Stromal cell of bone marrow (primary cell): ENCODE results near the gene ENPP4.
A peak's percentile ranks its signal among the peaks of the same experiment; 100 is the strongest.
"Not testable (repeated sequence)": the region's sequence is repeated elsewhere in the genome, so short reads cannot be mapped to it uniquely, and the experiment has no call there.

Source experiments
- DNase-seq: peaks from one replicate; pipeline ENCODE4 v3.0.0-alpha.2; 2012; ENCODE audit warnings: low read depth

The ENPP4 gene

DNA sequence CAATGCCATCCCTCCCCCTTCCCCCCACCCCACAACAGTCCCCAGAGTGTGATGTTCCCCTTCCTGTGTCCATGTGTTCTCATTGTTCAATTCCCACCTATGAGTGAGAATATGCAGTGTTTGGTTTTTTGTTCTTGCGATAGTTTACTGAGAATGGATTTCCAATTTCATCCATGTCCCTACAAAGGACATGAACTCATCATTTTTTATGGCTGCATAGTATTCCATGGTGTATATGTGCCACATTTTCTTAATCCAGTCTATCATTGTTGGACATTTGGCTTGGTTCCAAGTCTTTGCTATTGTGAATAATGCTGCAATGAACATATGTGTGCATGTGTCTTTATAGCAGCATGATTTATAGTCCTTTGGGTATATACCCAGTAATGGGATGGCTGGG is 1.5 kb downstream of the ENPP4 start:
- not testable (repeated sequence) for DNase-seq

DNA sequence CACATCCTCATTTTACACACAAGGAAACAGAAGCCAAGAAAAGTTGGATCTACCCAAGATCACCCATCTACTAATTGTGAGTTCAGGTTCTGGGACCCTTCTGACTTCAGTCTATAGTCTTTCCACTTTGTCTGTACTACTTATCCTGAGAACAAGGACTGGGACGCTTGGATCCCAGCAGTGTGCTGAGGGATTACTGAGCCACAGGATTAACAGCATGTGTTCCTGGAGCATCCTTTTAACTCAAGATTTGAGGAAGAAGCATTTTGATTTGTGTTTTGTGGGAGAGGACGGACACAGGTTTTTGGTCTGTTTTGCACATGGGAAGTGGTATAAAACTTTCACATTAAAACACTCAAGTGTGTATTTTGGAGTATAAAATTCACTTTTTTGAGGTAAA is 4.4 kb downstream of the ENPP4 start:
- DNase-seq, result no peak

DNA sequence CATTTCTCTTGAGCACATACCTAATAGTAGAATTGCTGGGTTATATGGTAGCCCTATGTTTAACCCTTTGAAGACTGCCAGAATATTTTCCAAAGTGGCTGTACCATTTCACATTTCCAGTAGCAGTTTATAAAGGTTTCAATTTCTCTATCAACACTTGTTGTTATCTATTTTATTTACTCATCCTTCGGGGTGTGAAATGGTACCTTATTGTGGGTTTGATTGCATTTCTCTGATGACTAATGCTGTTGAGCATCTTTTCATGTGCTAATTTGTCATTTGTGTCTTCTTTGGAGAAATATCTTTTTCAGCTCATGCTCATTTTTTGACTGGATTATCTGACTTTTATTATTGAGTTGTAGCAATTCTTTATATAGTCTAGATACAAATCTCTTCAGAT is 5.4 kb downstream of the ENPP4 start:
- DNase-seq, result no peak

DNA sequence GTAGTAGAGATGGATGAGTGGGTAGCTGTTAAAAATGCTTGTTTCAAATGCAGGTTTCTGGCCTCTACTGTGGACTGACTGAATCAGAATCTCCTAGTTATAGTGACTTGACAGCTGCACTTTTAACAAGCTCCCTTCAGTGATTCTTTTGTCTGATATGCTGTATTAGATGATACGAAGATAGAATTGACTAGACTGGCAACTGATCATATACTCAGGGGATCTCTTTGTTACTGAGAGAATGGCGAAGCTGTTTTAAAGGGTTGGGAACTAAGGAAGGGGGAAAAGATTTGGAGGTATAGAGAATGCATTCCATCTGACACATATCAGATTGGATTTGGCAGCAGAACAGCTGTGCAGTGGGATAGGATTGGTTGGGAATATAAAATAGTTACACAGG is 7.0 kb downstream of the ENPP4 start:
- no peak for DNase-seq

DNA sequence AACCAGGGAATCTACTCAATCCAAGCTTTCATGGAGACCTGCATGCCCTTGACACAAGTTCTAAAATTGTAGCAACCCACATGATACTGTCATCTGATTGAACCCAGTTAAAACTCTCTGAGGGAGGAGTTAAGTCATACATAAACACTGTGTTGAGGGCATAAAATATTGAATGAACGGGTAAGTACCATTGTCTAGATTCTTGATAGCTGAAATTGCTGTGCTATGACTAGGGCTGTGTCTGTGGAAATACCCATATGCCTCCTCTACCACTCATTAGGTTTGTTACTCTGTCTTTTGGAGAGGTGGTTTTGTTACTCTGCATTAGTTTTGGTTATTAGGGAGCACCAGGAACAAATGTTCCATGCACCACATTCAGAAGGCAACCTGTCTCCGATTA is 7.6 kb downstream of the ENPP4 start:
- DNase-seq, result no peak

DNA sequence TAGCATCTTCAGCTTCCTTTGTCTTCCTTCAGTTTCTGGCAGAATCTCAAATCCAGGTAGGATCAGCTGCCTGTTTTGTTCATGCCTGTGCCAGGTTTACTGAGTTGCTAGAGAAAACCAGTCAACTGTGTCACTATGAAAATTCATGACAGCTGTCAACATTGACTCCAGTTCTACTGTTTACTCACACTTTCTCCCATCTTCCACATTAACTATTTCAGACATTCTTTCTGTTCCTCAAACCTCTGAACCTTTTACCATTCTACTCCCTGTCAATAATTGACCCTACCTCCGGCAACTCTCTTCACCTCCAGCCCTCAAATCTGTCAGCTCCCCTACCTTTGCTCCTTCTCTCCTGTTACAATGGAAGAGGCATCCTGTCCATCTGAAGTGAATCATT is 8.5 kb downstream of the ENPP4 start:
- DNase-seq, result no peak

DNA sequence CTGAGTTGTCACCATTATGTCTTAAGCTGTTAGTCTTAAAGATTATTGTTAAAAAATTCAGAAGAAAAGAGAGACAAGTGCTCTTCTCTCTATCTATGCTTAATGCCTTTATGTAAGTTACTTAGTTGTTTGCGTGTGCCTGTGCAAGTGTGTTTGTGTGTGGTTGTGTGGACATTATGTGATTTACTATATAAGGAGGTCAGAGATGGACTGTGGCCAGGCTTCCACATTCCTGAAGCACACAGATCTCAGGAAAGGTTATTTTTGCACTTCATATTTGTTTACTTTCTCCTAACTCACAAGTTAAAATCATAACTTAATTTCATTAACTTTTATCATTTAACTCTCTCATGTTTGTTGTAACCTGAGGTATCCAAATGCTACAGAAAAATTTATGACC is 14.5 kb downstream of the ENPP4 start:
- no peak for DNase-seq

DNA sequence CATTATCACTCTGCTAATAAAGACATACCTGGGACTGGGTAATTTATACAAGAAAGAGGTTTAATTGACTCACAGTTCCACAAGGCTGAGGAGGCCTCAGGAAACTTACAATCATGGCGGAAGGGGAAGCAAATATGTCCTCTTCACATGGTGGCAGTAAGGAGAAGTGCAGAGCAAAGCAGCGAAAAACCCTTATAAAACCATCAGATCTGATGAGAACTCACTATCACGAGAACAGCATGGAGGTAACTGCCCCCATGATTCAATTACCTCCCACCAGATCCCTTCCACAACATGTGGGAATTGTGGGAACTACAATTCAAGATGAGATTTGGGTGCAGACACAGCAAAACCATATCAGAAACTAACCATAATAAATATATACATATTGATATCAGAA is 19.3 kb downstream of the ENPP4 start:
- DNase-seq, result not testable (repeated sequence)

DNA sequence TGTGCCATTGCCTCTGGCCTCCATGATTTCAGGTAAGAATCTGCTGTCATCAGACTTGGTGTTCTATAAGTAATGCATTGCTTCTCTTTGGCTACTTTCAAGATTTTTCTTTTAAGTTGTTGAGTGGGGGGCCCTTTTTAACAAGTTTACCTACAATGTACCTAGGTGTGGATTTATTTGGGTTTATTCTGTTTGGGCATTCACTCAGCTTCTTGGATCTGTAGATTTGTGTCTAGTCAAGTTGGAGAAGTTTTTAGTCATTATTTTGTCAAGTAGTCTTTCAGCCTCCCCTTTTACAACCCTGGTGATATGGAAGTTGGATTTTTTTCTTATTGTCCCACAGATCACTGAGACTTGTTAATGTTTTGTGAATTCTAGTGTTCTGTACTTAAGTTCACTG is 26.9 kb downstream of the ENPP4 start:
- no peak for DNase-seq

DNA sequence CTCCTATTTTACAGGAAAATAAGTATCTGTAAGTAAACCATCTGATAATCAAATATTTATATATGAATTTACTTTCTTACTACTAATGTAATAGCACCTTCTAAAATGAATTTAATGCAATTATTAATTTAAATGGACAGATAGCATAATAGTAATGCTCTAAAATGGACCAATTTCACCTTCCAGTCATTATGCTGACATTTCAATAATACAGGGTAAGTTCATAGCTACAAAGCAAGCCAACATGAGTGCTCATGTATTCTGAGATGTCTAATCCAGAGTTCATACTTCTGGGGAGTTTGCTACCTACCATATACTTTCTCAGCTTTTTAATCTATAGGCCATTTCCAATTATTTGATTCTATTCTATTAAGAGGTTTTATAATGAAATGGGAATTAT is 29.4 kb downstream of the ENPP4 start:
- no peak for DNase-seq

DNA sequence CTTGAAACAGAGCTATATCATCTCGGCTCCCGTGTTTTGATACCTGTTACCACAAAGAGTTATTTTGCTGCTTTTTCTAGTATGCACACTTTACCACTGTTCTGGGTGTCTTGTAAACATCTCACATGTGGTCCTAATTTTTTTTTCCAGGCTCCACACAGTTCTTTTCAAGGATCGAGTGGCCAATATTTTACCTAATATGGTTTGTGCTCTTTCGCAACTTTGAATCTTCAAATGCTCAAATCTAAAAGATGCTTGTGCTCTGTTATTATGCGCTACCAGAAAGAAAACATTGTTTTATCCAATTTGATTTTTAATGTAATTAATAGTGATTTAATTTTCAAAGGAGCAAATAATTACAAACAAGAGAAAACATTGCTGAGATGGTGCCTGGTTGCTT is 30.3 kb downstream of the ENPP4 start:
- DNase-seq, result no peak

DNA sequence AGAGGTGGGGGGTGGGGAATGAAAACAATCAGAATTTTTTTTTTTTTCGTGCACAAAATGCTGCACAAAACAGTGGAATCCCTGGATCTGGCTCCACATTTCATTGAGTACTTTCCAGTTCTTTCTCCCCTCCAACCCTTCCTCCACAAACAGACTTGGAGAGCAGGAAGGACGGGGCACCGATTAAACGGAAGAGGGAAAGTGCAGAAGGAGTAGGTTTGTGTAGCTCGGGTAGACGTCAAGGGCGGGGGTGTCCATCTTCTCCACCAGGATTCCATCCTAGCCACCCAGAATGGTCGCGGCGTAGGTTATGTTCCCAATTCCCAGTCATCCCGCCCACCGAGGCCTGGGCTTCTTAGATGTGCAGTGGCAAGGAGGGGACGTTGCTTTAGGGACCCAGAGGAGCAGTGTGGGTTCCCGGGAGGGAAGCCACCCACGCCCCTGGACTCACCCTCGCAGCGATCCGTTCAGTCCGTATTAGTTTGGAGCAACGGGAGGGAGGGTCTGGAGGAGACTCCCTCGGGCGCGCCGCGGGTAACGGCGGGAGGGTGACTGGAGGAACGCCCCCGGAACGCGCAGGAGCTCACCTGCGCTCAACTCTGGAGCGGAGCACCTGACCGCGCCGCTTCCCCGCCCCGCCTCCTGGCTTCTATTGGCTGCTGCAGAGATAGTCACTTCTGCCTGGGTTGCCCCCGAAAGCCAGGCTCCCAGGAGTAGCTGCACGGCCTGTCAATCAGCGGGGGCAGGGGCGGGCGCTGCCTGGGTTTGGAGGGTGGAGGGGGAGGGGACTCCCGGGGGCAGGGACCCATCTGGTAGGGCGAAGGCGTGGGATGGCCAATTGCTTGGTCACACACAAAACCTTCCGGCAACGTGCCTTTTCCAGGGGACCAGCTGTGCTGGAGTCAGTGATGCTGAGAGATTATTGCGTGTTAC is 40.8 kb downstream of the ENPP4 start, which contains the start of gene ENPP5:
ENPP5 (minus strand) TSS at position 624 of the 933 bp plus-strand sequence. CDS start 2,718 bp downstream, outside the sequence.
- DNase-seq, result no peak

DNA sequence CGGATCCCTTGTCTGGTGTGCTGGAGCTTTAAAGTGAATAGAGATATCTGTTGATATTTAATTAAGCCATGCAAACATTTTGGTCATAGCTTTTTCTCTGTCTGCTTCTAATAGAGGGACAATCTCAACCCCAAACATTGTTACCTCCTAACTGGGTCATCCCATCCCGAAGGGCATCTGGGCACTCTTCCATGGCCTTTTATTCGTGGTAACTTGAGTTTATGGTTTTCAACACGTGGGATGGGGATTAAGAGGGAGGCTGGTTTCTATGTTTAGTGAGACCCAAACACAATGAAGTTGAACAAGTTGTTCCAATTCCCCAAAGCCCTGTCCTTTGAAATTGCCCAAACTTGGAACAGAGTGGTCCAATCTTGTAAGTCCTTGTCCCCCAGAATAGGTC is 42.4 kb downstream of the ENPP4 start:
- no peak for DNase-seq

DNA sequence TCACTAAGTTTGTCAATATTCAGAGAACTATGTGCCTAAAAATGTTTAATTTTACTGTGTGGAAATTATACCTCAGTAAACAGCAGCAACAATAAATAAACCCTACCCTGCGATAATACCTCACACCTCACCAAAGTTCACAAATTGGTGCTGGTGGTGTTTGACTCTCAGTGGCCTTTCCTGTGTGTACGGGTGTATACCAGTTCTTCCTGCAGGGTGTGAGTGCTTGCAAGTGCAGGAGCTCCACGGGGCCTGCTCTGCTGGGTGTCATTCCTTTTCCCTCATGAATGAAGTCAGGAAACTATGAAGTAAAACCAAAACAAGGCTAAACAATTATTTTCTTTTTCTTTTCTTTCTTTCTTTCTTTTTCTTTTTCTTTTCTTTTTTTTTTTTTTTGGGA is 45.1 kb downstream of the ENPP4 start:
- DNase-seq, result no peak

DNA sequence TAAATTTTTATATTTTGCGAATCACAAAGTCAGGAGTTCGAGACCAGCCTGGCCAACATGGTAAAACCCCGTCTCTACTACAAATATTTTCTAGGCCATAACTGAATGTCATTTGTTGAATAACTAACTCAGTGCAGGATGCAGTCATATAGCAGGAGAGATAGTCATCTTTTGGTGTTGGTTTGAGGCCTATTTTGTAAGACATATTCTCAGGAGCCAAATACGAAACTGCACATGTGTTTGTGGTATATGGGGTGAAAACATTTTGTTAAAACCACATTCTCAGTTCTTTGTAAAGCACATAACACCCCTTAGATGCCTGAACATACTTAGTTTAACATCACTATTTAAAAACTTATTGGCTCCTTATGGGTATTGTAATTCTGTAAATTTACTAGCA is 45.7 kb downstream of the ENPP4 start:
- DNase-seq, result no peak

DNA sequence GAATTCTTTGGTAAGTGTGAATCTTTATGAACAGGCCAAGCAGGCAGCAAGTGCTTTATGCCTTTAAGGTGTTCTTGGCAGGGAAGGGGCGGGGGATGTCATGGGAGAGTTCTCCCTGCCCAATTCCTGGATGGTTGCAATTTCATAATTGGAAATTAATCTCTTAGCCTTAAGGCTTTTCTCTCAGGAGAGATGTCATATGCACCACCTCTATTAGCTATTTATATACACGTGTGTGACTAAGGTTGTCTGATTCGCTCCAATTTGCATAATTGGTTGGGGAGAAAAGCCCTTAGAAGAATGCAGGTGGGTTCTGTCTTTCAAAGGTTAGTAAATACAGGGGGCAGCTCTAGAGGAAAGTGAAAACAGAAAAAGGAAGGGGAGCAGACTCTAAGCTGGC is 46.2 kb downstream of the ENPP4 start:
- DNase-seq, result no peak

DNA sequence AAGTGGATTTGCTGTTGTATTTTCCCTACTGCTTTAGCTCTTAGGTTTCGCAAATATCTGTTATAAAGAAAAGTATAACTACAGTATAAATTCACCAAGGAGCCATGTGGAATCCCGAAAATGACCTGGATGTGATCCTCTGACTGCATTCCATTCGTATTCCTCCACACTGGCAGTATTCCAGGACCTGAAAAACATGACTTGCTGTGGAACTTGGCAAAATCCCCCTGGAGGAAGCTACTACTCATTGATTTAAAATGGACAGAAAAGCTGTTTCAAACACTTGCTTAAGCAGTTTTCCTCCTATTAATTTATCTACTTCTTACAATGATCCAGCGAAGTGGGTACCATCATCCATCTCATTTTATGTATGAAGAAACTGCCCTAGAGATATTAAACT is 54.3 kb downstream of the ENPP4 start:
- peak; percentile 83 for DNase-seq

DNA sequence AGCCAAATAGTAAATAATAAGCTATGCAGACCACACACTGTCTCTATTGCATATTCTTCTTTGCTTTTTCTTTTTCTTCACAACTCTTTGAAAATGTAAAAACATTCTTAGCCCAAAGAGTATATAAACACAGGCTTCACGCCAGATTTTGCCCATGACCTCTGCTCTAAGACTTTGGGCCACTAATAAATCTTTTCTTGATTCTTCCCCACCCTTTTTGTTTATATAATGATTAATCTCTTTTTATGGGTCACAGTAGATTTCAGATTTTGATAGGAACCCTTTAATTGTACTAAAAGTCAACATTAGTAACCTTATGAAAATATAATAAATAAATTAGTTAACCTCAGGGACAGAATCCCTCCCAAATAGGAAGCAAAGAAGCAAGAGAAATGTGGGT is 56.8 kb downstream of the ENPP4 start:
- DNase-seq, result peak; percentile 21

DNA sequence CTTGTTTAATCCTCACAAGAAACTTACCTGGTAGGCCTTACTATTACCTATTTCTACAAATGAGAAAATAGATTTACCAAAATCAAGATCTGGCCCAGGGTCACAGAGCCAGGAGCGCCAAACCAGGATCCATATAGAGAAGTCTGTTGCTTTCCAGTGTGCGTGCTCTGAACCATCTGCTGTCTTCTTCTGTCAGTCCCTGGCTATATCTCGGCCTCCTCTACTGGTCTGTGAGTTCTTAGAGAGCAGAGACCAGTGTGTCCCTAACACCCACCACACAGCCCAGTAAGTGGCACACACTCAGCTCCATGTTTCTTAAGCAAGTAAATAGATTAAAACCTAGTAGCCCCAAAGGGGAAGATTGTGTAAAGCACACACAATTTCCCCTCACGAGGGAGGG is 59.9 kb downstream of the ENPP4 start:
- no peak for DNase-seq

DNA sequence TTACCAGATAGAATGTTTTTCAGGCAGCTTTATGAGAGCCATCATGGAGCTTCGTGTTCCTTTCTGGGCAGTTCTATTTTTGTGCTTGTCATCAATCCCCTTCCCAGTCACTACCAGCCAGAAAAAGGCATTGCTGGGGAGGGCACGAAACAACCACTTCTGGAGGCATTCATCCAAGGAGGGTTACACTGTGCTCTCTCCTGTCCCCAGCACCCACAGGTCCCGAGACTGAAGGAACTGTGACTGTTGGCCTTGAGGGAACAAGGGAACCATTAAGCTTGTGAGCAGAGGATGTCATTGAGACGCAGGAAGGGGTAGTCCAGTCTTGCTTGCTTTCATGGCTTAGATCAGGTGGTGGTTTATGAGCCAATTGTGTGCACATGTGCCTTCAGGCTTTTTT is 61.1 kb downstream of the ENPP4 start:
- no peak for DNase-seq

DNA sequence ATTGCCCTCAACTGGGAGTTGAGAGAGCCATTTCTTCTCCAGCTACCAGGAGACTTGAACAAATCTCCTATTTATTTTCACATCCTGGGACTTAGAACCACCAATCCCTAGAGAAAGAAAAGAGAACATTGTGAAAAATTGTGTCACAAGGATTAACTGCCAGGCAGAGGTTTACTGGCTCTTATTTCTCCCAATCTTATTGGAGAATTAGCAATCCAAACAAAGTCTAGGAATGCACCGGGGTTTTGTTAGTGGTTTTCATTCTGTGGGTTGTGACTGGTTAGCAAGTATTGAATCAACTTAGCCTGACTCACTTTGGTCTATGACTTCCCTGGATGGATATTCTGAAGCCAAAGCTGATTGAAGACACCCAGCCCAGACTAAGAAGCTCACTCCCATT is 62.2 kb downstream of the ENPP4 start:
- peak; percentile 94 for DNase-seq
